Aorta (tissue), 5 donors: ENCODE data around the gene CYSLTR2. TPM values are rescaled to one million over a fixed set of nuclear protein-coding genes. Genes with fewer than 3 reads are reported as not detected.
"Not testable (repeated sequence)": the region's sequence is repeated elsewhere in the genome, so short reads cannot be mapped to it uniquely, and the experiment has no call there.

Experiments
- ATAC-seq: fragments of 200-7000 bp; cut with Tn5 transposase; one replicate; pipeline ENCODE4 v1.9.1; 2022; ENCODE audit warnings: moderate library complexity; ENCODE audit not compliant: low FRiP score
- DNase-seq, 2 donors: peaks; one replicate each; pipeline ENCODE4 v3.0.0-alpha.2; 2020
- H3K27ac ChIP-seq, 2 donors: one replicate each; pipeline ENCODE4 v1.5.1; 2013; ENCODE audit warnings: low read length in 2 of 2, mild to moderate bottlenecking in 2 of 2, moderate library complexity in 2 of 2, control low read depth in 1 of 2, inconsistent platforms in 1 of 2, low read depth in 1 of 2
- H3K27me3 ChIP-seq, 2 donors: one replicate each; pipeline ENCODE4 v1.6.1; 2013; ENCODE audit warnings: control low read depth in 1 of 2, low read length in 1 of 2, mild to moderate bottlenecking in 1 of 2, moderate library complexity in 1 of 2; ENCODE audit not compliant: insufficient read depth in 2 of 2, control insufficient read depth in 1 of 2
- H3K36me3 ChIP-seq, 2 donors: one replicate each; pipeline ENCODE4 v1.6.1; 2013; ENCODE audit warnings: control low read depth in 1 of 2, low read length in 1 of 2, mild to moderate bottlenecking in 1 of 2; ENCODE audit not compliant: insufficient read depth in 2 of 2, control insufficient read depth in 1 of 2
- H3K4me1 ChIP-seq, 2 donors: one replicate each; pipeline ENCODE4 v1.6.1; 2013; ENCODE audit warnings: low read length in 2 of 2, control low read depth in 1 of 2, mild to moderate bottlenecking in 1 of 2, moderate library complexity in 1 of 2; ENCODE audit not compliant: insufficient read depth in 2 of 2, control insufficient read depth in 1 of 2
- H3K4me3 ChIP-seq, 2 donors: one replicate each; pipeline ENCODE4 v1.5.1; 2013; ENCODE audit warnings: low read length in 2 of 2, control low read depth in 1 of 2, mild to moderate bottlenecking in 1 of 2
- H3K9me3 ChIP-seq: one replicate; pipeline ENCODE4 v1.6.1; 2013; ENCODE audit warnings: mild to moderate bottlenecking, low read length; ENCODE audit not compliant: control insufficient read depth
- WGBS, 2 donors: extraction: QIAGEN DNeasy Blood & Tissue Kit; methylation state at CpG; one replicate each; pipeline ENCODE4 v1.1.7; 2013; 5-methylcytosine and 5-hydroxymethylcytosine counted together
- intact Hi-C, 2 donors: fragments of 100-400 bp; cut with DNase I; formaldehyde crosslinking; loops; one replicate each; pipeline versions ENCODE4 v1.14.2 to v1.15.0; 2022
- polyA plus RNA-seq, 2 donors: library from polyadenylated mRNA; stranded (reverse); fragments of 200-250 nt; gene quantifications; one replicate each; pipeline ENCODE4 v1.2.3, GENCODE V29; 2013
- total RNA-seq, 2 donors: library from RNA; stranded (reverse); fragmentation: NEBNext Ultra II Directional; extraction: Animal tissue kit (Norgen Biotek cat#: 25700); gene quantifications; one replicate each; pipeline ENCODE4 v1.2.1, GENCODE V29; 2021
- donor health status: healthy with polysubstance abuse.
- donor health status: Bipolar disorder and iron deficiency.
- donor health status: DM: no; HTN: no; CAD: no.
- donor health status: DM: no; HTN: no; CAD: no.
- donor health status: DM: yes; HTN: yes; CAD: no.

CYSLTR2 gene
- total and polyA plus RNA-seq, 4 donors: 0.88 to 1.7 (median 1.1) TPM

- intact Hi-C loops: no loop called here
- no peaks in the 10 kb centered on the region for H3K36me3 ChIP-seq
Observed at GRCh38 chr13:48687249-48687648, 33.5 kb downstream of the CYSLTR2 start.

GRCh38 chr13:48693998-48694397 lies 40.3 kb downstream of the CYSLTR2 start:
- Histone ChIP-seq H3K4me3 (no peak overlapping the region), H3K27me3 (no peaks in the 10 kb centered on the region), H3K4me1 (no peaks in the 10 kb centered on the region), H3K27ac (no peak overlapping the region), H3K36me3 (no peaks in the 10 kb centered on the region), H3K9me3 (no peaks in the 10 kb centered on the region)
- 64 to 69% methylated on average over 3 of the region's 3 CpGs for WGBS, 2 donors
- ATAC-seq (no peak), DNase-seq (no peak)
- intact Hi-C loops: no loop called here

More at GRCh38 chr13:48687249-48687648, 33.5 kb downstream of the CYSLTR2 start:
- no peaks in the 10 kb centered on the region for H3K27me3 ChIP-seq
- no peaks in the 10 kb centered on the region for H3K9me3 ChIP-seq
- no peak overlapping the region for H3K27ac ChIP-seq
- no peaks in the 10 kb centered on the region for H3K4me1 ChIP-seq
- DNase-seq: no peak
- H3K4me3 ChIP-seq: no peak overlapping the region
- WGBS, 2 donors: 92 to 94% methylated on average over 3 of the region's 3 CpGs
- no peak for ATAC-seq

- Histone ChIP-seq H3K4me1 (no peaks in the 10 kb centered on the region), H3K4me3 (no peak overlapping the region), H3K27ac (no peak overlapping the region), H3K9me3 (no peaks in the 10 kb centered on the region), H3K36me3 (no peaks in the 10 kb centered on the region), H3K27me3 (no peaks in the 10 kb centered on the region)
- intact Hi-C loops: no loop called here
- 60 to 80% methylated on average over 2 of the region's 2 CpGs for WGBS, 2 donors
- ATAC-seq: no peak
- no peak for DNase-seq
Observed at GRCh38 chr13:48695776-48696175, 42.0 kb downstream of the CYSLTR2 start.

GRCh38 chr13:48696676-48697075 lies 42.9 kb downstream of the CYSLTR2 start:
- WGBS, 2 donors: 93 to 96% methylated on average over 12 of the region's 12 CpGs
- intact Hi-C loops, H3K36me3 ChIP-seq, H3K4me3 ChIP-seq, DNase-seq, H3K4me1 ChIP-seq, H3K9me3 ChIP-seq, H3K27me3 ChIP-seq, ATAC-seq, H3K27ac ChIP-seq: not testable (repeated sequence)

- H3K27me3 ChIP-seq: no peaks in the 10 kb centered on the region
- intact Hi-C loops: no loop called here
- ATAC-seq (no peak), DNase-seq (no peak)
- H3K9me3 ChIP-seq: peaks cover 7% of the 10 kb centered on the region
- H3K36me3 ChIP-seq: no peaks in the 10 kb centered on the region
- no peak overlapping the region for H3K27ac ChIP-seq
- H3K4me1 ChIP-seq: no peaks in the 10 kb centered on the region
- 91 to 94% methylated on average over 5 of the region's 5 CpGs for WGBS, 2 donors
- H3K4me3 ChIP-seq: no peak overlapping the region
Observed at GRCh38 chr13:48707405-48707804, 53.7 kb downstream of the CYSLTR2 start.

- peaks cover 7% of the 10 kb centered on the region for H3K9me3 ChIP-seq
- no peaks in the 10 kb centered on the region for H3K4me1 ChIP-seq
- no peak overlapping the region for H3K27ac ChIP-seq
- intact Hi-C loops: no loop called here
- H3K36me3 ChIP-seq: no peaks in the 10 kb centered on the region
- ATAC-seq (no peak), DNase-seq (no peak)
- no peaks in the 10 kb centered on the region for H3K27me3 ChIP-seq
- 99 to 100% methylated on average over 1 of the region's 1 CpG for WGBS, 2 donors
- H3K4me3 ChIP-seq: no peak overlapping the region
Observed at GRCh38 chr13:48708764-48709163, 55.0 kb downstream of the CYSLTR2 start.

- Histone ChIP-seq H3K27ac (no peak overlapping the region), H3K36me3 (no peaks in the 10 kb centered on the region), H3K9me3 (peaks cover 7% of the 10 kb centered on the region), H3K27me3 (no peaks in the 10 kb centered on the region), H3K4me1 (no peaks in the 10 kb centered on the region), H3K4me3 (no peak overlapping the region)
- whole genome bisulfite sequencing, 2 donors: 86 to 90% methylated on average over 2 of the region's 2 CpGs
- intact Hi-C loops: no loop called here
- DNase-seq: no peak
- ATAC-seq: no peak
Observed at GRCh38 chr13:48709213-48709612, 55.5 kb downstream of the CYSLTR2 start.

- peaks cover 7% of the 10 kb centered on the region for H3K9me3 ChIP-seq
- H3K4me3 ChIP-seq: no peak overlapping the region
- WGBS, 2 donors: 88 to 91% methylated on average over 1 of the region's 1 CpG
- H3K27me3 ChIP-seq: no peaks in the 10 kb centered on the region
- no peak for DNase-seq
- intact Hi-C loops: no loop called here
- no peak for ATAC-seq
- H3K36me3 ChIP-seq: no peaks in the 10 kb centered on the region
- H3K4me1 ChIP-seq: no peaks in the 10 kb centered on the region
- no peak overlapping the region for H3K27ac ChIP-seq
Observed at GRCh38 chr13:48710160-48710559, 56.4 kb downstream of the CYSLTR2 start.

- H3K27me3 ChIP-seq: no peaks in the 10 kb centered on the region
- intact Hi-C loops: no loop called here
- no peak for ATAC-seq
- no peaks in the 10 kb centered on the region for H3K4me1 ChIP-seq
- H3K9me3 ChIP-seq: peaks cover 5% of the 10 kb centered on the region
- no peak overlapping the region for H3K4me3 ChIP-seq
- DNase-seq: no peak
- no peaks in the 10 kb centered on the region for H3K36me3 ChIP-seq
- H3K27ac ChIP-seq: no peak overlapping the region
Observed at GRCh38 chr13:48712141-48712540, 58.4 kb downstream of the CYSLTR2 start.
